A673 (cell line): ENCODE data around the gene OR6Y1.

Experiments
- CTCF ChIP-seq: fragments of 300-800, 200-600 bp; sonication (generic); conservative IDR thresholded peaks from 2 replicates; pipeline ENCODE4 v1.5.1; 2017; ENCODE audit warnings: low read depth, mild to moderate bottlenecking, antibody characterized with exemption, low read length, moderate library complexity, mixed read lengths
- EZH2 ChIP-seq: fragments of 200-600 bp; sonication (generic); IDR thresholded peaks from 2 replicates; pipeline ENCODE4 v1.6.1; 2017; ENCODE audit warnings: borderline replicate concordance, low read depth, mild to moderate bottlenecking, mixed read lengths, antibody characterized with exemption, low read length; ENCODE audit not compliant: poor library complexity, severe bottlenecking

GRCh38 chr1:158496374-158496773, 57.8 kb downstream of the OR6Y1 start:
- TF ChIP-seq CTCF (peak; percentile 50), EZH2 (no peak)
